C4-2B (cell line): ENCODE measurements around the gene FBXL13.

ENCODE experiments used
- CTCF ChIP-seq: fragments of 450-650 bp; conservative IDR thresholded peaks from 2 replicates; pipeline ENCODE4 v1.5.1; 2017; ENCODE audit warnings: mild to moderate bottlenecking
- ZFX ChIP-seq: fragments of 450-650 bp; IDR thresholded peaks from 2 replicates; pipeline ENCODE4 v1.6.1; 2017

- TF ChIP-seq CTCF, result no peak
- no peak for TF ChIP-seq ZFX
Observed at GRCh38 chr7:102992509-102992937, 82.1 kb downstream of the FBXL13 start.
